Stimulated activated CD8-positive, alpha-beta memory T cell treated with anti-CD3 and anti-CD28 coated beads, Interleukin-12 subunit alpha, Interleukin-12 subunit beta, amount 100 ng/mL, for 4 hours (primary cell): ENCODE data around the gene ITSN2.
"Not testable (repeated sequence)": the region's sequence is repeated elsewhere in the genome, so short reads cannot be mapped to it uniquely, and the experiment has no call there.

Experiments used
- DNase-seq: peaks from one replicate; pipeline ENCODE4 v3.0.0-alpha.2; 2020; ENCODE audit warnings: low read depth

ITSN2 gene

DNA sequence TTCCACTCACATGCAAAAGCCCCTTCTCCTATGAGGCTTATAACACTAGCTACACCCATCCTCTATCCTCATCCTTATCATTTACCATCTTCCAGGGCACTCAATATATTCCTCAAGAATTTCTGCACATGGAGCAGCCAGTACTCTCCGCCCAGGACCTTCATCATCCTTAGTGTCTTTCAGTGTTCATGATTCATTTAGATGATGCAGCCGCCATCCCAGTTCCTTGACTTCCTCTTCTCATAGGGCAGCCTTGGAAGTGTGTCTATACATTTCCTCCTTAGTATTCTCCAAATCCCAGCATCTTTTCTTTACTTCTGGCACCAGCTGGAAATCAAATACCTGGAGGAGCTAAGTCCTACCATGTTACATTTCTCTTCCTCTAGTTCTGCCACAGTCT is 3.0 kb upstream of the ITSN2 start:
- DNase-seq: no peak

DNA sequence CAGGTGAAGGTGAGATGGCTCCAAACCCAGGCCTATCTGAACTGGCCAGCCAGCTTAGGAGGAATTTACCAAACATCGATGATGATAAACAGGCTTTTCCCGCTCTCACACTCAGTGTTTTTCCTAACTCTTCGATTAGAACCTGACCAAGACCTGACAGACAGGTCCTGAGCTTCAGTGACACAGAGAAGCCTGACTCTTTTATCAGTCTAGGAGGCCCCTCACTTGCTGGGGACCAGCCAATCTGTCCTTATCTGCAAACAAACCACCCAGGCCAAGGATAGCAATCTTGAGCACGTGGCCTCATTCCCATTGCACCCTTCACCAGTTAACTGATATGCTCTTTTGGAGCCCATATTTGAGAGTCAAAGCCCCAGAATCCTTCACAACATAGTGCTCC is 1.9 kb upstream of the ITSN2 start:
- DNase-seq: no peak

DNA sequence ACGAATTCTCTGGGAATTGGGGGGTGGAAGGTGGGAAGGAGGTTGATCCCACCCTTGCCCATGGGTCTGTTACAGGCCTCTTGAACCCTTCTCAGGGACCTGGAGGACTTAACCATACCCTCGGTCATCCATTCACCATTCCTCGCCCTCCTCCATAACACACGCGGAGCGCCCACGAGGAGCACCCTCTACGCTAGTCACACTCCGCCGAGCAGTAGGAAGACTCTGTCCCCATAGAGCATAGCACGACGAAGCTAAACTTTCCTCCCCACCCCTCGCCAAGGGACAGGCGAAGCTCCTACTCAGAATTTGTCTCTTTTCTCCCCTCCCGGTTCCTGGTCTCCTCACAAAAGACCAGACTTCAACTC is 611 bp upstream of the ITSN2 start:
- DNase-seq: no peak

DNA sequence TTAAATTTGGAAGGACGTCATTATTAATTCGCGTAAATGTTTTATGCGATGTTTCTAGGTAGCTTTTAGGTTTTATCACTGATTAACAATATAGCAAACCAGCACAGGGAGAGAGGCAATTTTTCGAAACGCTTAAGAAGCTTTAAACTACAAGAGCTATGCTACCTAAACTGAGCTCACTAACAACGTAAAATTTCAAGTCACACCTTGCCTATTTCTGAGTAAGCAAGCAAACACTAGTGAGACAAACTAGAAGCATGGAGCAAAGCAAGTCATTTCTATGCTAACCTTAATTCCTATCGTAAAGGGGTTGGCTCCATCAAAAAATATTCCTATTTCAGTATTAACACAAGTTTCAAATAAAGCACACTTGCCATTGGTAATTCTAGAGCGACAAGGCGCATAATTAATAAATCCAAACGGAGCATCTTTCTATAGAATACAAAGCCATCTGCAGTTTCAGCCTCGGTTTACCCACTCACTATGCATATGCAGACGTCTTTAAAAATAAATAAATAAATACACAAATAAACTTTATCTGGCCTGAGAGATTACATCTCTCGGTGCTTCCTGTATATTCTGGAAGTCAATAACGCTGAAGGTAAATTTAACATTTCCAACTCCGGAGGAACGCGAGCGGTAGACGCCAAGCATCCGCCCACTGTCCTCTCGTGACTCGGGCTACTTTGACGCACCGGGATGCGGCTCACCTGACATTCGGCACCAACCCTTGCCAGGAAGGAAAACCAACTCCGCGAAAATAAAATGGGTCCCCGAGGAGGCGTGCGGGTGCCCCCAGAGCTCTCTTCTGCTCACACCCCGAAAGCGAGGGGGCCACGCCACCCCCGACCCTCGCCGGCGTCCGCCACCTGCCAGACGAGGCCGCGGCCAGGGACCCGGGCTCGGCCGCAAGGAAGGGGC is 947 bp downstream of the ITSN2 start:
- DNase-seq: peak; percentile 15

DNA sequence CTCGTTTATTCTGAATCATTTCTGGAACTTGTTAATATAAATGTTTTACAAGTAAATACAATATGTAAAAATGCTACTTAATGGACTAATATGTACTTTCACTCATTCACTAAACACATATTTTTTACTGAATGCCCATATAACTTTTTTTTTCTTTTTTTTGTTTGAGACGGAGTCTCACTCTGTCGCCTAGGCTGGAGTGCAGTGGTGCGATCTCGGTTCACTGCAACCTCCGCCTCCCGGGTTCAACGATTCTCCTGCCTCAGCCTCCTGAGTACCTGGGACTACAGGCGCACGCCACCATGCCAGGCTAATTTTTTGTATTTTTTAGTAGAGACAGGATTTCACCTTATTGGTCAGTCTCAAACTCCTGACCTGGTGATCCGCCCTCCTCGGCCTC is 2.6 kb downstream of the ITSN2 start:
- not testable (repeated sequence) for DNase-seq

DNA sequence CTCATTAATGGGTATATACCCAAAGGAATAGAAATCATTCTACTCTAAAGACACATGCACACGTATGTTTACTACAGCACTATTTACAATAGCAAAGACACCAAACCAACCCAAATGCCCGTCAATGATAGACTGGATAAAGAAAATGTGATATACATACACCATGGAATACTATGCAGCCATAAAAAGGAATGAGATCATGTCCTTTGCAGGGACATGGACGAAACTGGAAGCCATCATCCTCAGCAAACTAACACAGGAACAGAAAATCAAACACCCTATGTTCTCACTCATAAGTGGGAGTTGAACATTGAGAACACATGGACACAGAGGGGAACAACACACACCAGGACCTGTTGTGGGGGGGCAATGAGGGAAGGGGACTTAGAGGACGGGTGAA is 3.2 kb downstream of the ITSN2 start:
- DNase-seq: not testable (repeated sequence)

DNA sequence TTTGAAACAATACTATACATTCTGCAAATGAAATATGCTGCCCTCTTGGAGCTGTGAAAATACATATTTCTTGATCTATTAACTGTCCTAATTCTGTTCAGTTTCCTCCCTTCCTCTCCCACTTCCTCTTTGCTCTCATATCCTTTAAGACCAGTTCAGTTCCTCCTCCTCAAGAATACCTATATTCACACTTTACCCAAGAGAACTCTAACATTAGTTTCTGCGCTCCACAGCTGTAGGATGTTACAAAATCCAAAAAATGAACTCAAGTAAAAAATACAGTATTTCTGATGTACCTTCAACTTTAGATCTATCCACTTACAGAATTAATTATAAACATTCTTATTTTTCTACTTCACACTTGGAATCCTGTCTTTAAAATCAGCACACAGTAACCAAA is 5.4 kb downstream of the ITSN2 start:
- no peak for DNase-seq

DNA sequence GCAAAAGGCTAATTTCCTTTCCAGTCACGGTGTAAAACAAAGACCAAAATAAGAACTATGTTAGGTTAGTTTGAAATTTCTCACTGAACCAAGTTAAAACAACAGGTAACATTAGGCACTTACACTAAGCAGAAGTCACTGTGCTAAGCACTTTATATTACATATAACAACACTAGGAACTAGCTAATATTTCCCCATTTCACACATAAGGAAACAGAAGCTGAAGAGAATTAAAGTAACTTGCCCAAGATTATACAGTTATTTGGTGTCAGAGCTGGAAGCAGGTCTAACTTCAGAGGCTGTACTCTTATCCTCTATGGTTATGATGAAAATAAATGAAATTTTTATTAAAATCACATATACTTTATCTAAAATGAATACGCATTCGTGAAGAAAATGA is 5.9 kb downstream of the ITSN2 start:
- DNase-seq: no peak

DNA sequence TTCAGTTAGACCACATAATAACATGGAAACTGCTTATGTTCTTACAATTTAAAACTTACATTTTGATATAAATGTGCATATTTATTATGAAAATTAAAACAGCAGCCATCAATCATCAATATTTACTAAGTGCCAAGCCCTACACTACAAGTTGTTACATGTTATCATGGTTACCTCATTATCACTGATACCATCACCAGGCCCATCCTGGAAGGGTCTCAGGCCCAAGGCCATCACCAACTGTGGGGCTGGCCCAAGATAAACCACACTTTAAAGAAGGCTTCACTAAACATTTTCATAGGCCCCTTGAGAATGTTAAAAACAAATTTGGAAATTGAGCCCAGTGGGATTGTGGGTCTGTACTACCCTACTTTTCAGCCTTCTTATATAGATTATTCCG is 6.4 kb downstream of the ITSN2 start:
- DNase-seq: no peak

DNA sequence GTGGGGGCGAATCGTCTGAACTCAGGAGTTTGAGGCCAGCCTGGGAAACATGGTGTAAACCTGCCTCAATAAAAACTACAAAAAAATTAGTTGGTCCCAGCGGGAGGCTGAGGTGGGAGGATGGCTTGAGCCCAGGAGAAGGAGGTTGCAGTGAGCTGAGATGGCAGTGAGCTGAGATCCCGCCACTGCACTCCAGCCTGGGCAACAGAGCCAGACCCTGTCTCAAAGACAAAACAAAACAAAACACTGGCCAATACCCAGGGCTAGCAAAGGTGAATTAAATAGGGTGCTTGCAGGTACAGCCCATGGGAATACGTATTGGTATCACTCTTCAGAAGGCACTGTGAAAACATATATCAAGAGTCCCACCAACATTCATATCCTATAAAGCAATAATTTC is 7.0 kb downstream of the ITSN2 start:
- no peak for DNase-seq

DNA sequence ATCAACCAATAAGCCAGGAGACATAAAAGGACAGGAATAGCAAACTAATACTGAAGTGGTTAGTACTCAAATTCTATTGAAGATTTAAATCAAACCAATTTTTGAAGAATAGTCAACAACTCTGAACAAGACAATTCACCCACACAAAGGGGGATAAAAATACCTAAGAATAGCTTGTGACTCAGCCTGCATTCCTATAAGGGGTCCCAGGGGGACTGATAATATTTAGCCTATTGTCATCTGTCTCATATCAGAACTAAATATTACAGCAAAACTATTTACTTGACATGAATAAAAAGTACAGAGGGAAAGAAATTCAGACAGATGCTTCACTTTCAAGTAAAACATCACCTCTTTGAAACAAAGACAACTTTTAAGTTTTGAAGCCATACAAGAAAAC is 7.7 kb downstream of the ITSN2 start:
- DNase-seq: no peak

DNA sequence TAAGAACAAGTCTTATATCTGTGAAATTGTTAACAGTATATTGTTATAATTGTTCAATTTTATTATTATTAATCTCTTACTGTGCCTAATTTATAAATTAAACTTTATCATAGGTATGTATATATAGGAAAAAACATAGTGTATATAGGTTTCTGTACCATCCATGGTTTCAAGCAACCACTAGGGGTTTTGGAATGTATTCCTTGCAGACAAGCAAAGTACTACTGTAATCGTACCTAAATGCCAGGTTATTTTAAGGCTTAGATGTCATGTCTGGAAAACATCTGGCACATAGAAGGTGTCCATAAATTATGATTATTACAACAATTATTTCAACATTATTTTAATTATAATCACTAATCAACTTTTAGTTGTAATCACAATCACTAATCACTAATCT is 8.4 kb downstream of the ITSN2 start:
- no peak for DNase-seq

DNA sequence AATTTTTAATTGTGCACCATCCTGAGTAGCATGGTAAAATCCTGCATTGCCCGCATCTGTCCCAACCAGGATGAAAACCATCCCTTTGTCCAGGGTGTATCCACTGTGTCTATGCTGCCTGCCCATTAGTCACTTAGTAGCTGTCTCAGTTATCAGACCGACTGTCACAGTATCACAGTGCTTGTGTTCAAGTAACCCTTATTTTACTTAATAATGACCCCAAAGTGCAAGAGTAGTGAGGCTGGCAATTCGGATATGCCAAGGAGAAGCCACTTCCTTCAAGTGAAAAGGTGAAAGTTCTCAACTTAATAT is 8.8 kb downstream of the ITSN2 start:
- no peak for DNase-seq

DNA sequence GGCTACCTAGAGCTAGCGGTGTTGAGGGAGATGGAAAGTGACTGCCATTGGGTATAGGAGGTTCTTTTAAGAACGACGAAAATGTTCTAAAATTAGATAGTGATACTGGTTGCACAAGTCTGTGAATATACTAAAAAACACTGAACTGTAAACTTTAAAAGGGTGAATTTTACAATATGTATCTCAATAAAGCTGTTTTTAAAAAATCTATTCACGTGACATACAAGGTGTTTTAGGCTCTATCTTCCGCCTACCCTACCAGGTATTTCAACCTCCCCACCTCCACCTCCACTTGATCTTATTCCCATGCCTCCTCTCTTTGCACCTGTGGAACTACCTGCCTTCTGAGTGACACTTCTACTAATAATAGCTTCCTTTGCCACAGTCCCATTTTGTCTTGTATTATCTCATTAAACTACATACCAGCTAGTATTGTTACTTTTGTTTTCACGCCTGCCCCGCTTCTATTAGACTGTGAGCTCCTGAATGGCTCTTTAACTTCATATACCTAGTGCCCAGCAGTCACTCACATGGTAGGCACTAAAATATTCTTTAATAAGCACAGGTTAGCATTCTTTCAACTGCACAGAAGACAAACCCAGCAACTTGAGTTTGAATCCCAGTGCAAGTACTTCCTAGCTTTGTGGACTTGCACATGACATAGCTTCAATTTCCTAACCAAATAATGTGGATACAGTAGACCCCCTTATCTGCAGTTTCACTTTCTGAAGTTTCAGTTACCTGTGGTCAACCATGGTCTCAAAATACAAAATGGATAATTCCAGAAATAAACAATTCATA is 9.3 kb downstream of the ITSN2 start:
- no peak for DNase-seq

DNA sequence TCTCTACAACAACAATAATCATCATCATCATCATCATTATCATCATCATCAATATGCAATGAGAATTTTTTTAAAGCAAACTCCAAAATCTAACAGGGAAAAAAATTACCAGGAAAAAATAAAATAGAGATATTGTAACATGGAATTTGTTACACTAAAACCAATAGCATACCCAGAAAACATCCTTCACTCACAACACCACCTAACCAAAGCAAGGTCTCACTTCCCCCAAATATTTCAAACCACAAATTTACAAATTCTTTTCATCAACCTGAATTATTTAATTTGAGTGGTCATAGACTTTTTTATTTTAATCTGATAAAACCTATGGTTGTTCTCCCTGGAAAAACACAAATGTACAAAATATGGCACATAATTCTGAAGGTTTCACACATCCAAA is 11.2 kb downstream of the ITSN2 start:
- no peak for DNase-seq

DNA sequence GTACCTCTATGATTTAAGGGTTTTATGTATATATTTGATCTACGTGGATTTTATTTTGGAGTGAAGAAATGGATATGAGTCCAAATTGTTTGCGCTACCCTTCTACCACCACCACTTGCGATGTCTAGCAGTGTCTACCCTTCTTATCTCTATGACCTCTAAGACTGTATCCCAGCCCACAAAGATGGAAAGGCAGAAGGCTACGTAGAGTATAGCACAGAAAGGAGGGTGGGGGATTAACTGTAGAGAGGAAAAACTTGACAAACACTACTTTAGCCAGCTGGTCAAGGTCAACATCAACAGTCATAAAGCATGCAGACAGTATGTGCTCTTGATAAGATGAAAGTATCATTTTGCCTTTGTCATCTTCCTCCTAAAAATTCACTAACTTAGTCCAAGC is 14.4 kb downstream of the ITSN2 start:
- no peak for DNase-seq

DNA sequence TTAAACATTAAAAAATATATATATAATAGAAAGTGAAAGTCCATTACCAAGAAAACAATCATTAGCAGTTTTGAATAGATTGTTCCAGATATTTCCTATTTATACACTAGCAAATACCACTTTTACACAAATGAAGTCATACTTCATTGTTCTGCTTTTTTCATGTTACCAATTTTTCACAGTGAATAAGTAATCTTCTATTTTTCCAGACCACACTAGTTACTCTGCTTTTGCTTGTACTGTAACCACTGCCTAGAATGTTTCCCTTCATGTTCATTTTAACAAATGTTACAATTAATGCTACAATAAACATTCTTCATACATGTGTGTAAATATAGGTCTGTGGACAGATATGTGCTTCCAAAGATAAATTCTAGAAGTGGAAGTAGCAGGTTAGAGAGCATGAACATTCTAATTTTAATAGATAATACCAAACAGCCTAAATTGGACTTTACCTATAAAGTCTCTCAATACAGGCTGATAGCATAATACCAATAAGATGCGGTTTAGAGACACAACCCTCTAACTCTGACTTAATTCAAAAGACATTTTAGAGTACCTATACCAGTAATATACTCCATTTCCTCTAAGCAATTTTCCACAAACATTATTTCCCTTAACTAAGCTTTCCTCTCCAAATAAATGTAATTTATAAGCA is 17.0 kb downstream of the ITSN2 start:
- no peak for DNase-seq

DNA sequence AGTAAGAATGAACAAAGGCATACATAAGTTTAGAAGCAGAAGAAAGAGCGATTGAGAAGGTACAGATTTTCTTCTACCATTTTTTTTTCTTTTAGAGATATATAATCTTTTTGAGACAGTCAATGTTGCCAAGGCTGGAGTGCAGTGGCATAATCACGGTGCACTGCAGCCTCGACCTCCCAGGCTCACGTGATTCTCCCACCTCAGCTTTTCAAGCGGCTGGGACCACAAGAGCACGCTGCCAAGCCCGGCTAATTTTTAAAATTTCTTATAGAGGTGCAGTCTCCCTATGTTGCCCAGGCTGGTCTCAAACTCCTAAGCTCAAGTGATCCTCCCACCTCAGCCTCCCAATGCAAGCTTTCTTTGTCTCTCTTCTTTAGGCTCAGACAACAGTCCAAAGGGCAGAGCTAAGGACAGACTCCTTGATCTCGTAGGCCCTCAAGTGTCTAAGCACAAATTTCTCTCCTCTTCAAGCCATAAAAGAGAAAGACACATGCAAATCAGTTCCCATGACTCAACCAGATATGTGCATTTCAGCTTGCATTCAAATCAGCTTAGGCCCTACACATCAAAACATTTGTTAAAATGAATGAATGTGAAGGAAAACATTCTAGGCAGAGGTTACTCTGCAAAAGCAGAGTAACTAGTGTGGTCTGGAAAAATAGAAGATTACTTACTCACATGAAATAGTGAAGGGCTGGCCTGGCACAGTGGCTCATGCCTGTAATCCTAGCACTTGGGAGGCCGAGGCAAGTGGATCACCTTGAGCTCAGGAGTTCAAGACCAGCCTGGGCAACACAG is 18.0 kb downstream of the ITSN2 start:
- DNase-seq: no peak

DNA sequence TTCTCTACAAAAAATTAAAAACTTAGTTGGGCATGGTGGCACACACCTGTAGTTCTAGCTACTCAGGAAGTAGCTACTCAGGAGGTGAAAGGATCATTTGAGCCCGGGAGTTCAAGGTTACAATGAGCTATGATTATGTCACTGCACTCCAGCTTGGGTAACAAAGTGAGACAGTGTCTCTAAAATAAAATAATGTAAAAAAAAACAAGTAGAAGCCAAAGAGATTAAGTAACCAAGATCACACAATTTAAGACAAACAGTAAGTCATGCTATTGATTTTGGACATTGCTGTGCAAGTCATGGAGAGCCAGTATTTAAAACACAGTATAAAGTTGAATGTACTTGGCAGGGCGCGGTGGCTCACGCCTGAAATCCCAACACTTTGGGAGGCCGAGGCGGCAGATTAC is 20.5 kb downstream of the ITSN2 start:
- DNase-seq: no peak

DNA sequence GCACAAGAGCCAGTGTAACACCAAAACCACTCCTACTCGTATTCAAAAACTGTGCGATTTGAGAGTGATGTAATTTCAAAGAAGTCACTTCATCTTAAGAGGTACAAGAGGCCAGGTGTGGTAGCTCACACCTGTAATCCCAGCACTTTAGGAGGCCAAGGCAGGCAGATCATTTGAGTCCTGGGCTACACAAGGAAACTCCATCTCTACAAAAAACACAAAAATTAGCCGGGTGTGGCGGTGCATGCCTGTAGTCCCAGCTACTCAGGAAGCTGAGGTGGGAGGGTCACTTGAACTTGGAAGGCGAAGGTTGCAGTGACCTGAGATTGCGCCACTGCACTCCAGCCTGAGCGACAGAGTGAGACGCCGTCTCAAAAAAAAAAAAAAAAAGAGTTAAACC is 21.2 kb downstream of the ITSN2 start:
- not testable (repeated sequence) for DNase-seq

DNA sequence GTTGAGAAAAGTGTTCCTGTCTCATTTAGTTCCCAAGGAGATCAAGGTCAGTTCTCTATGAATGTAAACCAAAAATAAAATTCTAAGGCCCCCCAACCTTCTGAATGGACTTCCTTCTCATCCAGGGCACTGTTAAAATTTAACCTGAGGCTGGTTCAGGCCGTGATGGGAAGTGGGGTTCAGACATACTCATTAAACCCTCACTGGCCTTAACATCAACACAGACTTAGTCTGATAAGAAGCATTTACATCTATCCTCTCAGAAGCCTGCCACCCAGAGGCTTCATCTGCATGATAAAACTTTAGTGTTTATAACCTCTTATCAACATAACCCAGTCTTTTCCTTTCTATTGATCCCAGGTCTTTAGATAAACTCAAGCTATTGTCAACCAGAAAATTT is 22.4 kb downstream of the ITSN2 start:
- no peak for DNase-seq

DNA sequence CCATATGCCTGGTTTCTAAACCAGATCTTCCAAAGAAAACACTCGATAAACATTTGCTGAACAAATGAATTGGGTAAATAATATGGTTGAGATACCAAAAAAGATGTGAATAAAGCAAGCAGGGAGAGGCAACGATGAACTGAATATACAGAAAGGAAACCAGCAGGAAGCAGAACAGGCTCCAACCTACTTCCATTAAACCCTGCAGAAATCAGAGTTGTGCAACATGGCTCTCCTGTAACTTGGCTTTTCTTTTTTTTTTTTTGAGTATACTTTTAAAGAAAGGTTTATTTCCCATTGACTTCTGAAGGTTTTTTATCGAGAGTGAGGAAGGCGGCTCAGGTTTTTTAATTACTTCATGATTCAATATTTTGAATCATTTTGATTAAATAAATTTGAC is 23.5 kb downstream of the ITSN2 start:
- no peak for DNase-seq
